ENCODE measurements around the gene UQCC3. TPM values are rescaled to one million over a fixed set of nuclear protein-coding genes. Genes with fewer than 3 reads are reported as not detected.

The UQCC3 gene, protein sequence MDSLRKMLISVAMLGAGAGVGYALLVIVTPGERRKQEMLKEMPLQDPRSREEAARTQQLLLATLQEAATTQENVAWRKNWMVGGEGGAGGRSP
- 12.1 and 16.0 TPM in 2 replicates for total RNA-seq (2016; rRNA removed; fragmentation: Illumina TruSeq; extraction: Trizol)
- 18.2 and 29.1 TPM in 2 replicates for total RNA-seq (2016; cell fraction: cytosol; rRNA removed; fragmentation: Illumina TruSeq; extraction: Trizol; ENCODE audit: low read depth)
- 14.4 and 17.9 TPM in 2 replicates for total RNA-seq (2016; cell fraction: insoluble cytoplasmic fraction; rRNA removed; fragmentation: Illumina TruSeq; extraction: Trizol)
- total RNA-seq (2016; cell fraction: membrane; rRNA removed; fragmentation: Illumina TruSeq; extraction: Trizol) = 19.9 and 27.2 TPM in 2 replicates
- 8.7 and 10.5 TPM in 2 replicates for total RNA-seq (2016; cell fraction: nucleus; rRNA removed; fragmentation: Illumina TruSeq; extraction: Trizol)
- 7.7 and 8.4 TPM in 2 replicates for polyA plus RNA-seq (2011; rRNA removed)
- polyA plus RNA-seq (2011; cell fraction: cytosol; rRNA removed) = 10.8 and 13.4 TPM in 2 replicates
- 3.8 and 4.2 TPM in 2 replicates for polyA plus RNA-seq (2011; cell fraction: nucleus; rRNA removed)
- polyA plus RNA-seq (2012) = 5.2 and 6.0 TPM in 2 replicates
- polyA plus RNA-seq (2016; cell fraction: cytosol; fragmentation: Illumina TruSeq; extraction: Trizol; ENCODE audit: low read depth) = 18.1 and 34.3 TPM in 2 replicates
- polyA plus RNA-seq (2016; cell fraction: insoluble cytoplasmic fraction; fragmentation: Illumina TruSeq; extraction: Trizol; ENCODE audit: low read depth) = 11.1 and 11.2 TPM in 2 replicates
- polyA plus RNA-seq (2016; cell fraction: membrane; fragmentation: Illumina TruSeq; extraction: Trizol; ENCODE audit: low read depth) = 16.8 and 24.0 TPM in 2 replicates
- polyA plus RNA-seq (2016; cell fraction: nucleus; fragmentation: Illumina TruSeq; extraction: Trizol; ENCODE audit: insufficient read depth, low read depth) = 11.6 and 12.8 TPM in 2 replicates
- polyA minus RNA-seq (2011; rRNA and poly(A)+ RNA removed; ENCODE audit: low replicate concordance) = 3.1 and 9.7 TPM in 2 replicates
- 2.2 and 2.3 TPM in 2 replicates for polyA minus RNA-seq (2011; cell fraction: cytosol; rRNA and poly(A)+ RNA removed)
- 2.2 and 4.0 TPM in 2 replicates for polyA minus RNA-seq (2011; cell fraction: nucleus; rRNA and poly(A)+ RNA removed)
- percentile 60 among the genes with signal in this experiment for Bru-seq, nascent RNA
- BruChase-seq, experiment 1, labeled RNA remaining after a 6-hour chase = percentile 67 among the genes with signal in this experiment
- BruChase-seq, experiment 2, labeled RNA remaining after a 2-hour chase = percentile 56 among the genes with signal in this experiment
- long read RNA-seq, experiment 1, transcript UQCC3-201 (2 exons, 1,947 nt) = major isoform, 44 of 48 reads
- long read RNA-seq, experiment 1, partial matches to known transcripts = 0 of 48 reads
- long read RNA-seq, experiment 1, other reads (novel, unspliced or antisense) = 4 of 48 reads
- long read RNA-seq, experiment 2, transcript UQCC3-201 (2 exons, 1,947 nt) = major isoform, 37 of 49 reads
- long read RNA-seq, experiment 2, partial matches to known transcripts = 0 of 49 reads
- long read RNA-seq, experiment 2, other reads (novel, unspliced or antisense) = 12 of 49 reads

DNA sequence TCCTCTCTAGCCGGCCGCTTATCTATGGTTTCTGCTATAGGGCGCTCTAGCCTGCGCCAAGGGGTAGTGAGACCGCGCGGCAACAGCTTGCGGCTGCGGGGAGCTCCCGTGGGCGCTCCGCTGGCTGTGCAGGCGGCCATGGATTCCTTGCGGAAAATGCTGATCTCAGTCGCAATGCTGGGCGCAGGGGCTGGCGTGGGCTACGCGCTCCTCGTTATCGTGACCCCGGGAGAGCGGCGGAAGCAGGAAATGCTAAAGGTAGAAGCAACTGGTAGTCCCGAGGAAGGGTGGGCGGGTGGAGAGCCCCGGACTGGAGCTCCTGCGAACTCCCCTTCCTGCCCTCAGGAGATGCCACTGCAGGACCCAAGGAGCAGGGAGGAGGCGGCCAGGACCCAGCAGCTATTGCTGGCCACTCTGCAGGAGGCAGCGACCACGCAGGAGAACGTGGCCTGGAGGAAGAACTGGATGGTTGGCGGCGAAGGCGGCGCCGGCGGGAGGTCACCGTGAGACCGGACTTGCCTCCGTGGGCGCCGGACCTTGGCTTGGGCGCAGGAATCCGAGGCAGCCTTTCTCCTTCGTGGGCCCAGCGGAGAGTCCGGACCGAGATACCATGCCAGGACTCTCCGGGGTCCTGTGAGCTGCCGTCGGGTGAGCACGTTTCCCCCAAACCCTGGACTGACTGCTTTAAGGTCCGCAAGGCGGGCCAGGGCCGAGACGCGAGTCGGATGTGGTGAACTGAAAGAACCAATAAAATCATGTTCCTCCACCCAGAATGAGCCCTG, at the start of gene UQCC3, which contains the start of gene LBHD1:
UQCC3 (plus strand) TSS at position 66 of the 782 bp plus-strand sequence; CDS start at position 139, 73 bp downstream.
LBHD1 (minus strand) TSS at position 660 of the 782 bp plus-strand sequence. CDS start 2,236 bp downstream, outside the sequence.
- intact Hi-C loops (cut with micrococcal nuclease; ENCODE audit: unreplicated experiment) = no loop called here
- peak within 1 kb of the TSS; percentile 96 for H3K9ac ChIP-seq (ENCODE audit: insufficient read depth, low read depth, low read length)
- peaks cover 59% of the 10 kb centered on the region for H3K4me1 ChIP-seq (ENCODE audit: insufficient read depth, low read length)
- H2AFZ ChIP-seq (ENCODE audit: low read length) = peak within 1 kb of the TSS; percentile 80
- FAIRE-seq (peak; percentile 66), DNase-seq (ENCODE audit: low spot score) (peak; percentile 79), ATAC-seq (peak; percentile 83)
- H3K4me2 ChIP-seq (ENCODE audit: low read depth, low read length) = peak within 1 kb of the TSS; percentile 76
- H3K27me3 ChIP-seq (ENCODE audit: control insufficient read depth in 1 of 2, insufficient read depth in 2 of 2, low read length in 2 of 2) = no peaks in the 10 kb centered on the region; a peak in 1 of 5 replicates
- peak within 1 kb of the TSS; percentile 76 to 98 (median 91) for H3K4me3 ChIP-seq (replicated peaks in 1 of 3; ENCODE audit: insufficient read depth in 1 of 3, low read depth in 2 of 3, low read length in 3 of 3)
- peaks cover 31% of the 10 kb centered on the region for H3K79me2 ChIP-seq (ENCODE audit: insufficient read depth, low read length)
- WGBS (ENCODE audit: low lambda C conversion rate) = 0% methylated on average over 8 of the region's 59 CpGs
- CTCF ChIA-PET (ENCODE audit: low intra/inter-chr PET ratio, low total read pairs) = no interaction called here
- H3K9me3 ChIP-seq (ENCODE audit: low read length) = no peaks in the 10 kb centered on the region
- H4K20me1 ChIP-seq (ENCODE audit: insufficient read depth, low read length) = no peaks in the 10 kb centered on the region; the same call in 1 of the 2 replicates
- POLR2A ChIA-PET = interaction anchor here (0.9 to 6.6 kb wide), 32 partner anchors 8 to 247 kb away, joined by 3 to 53 read pairs (median 6); partner anchors contain the start of genes AHNAK, B3GAT3, EEF1G and GANAB
- in situ Hi-C loops (cut with HindIII; ENCODE audit: extremely low pct_ligation_motif_present, low pct_unique_long_range_greater_than_20kb) = no loop called here
- peak within 1 kb of the TSS; percentile 90 for H3K27ac ChIP-seq (ENCODE audit: extremely low read length, insufficient read depth, low read length)
- TSS peak; percentile 49 for BruUV-seq (replicated peaks)
- H3K36me3 ChIP-seq (replicated peaks in 1 of 2; ENCODE audit: control insufficient read depth in 1 of 2, insufficient read depth in 2 of 2, low read length in 2 of 2) = peaks cover 0 to 12% of the 10 kb centered on the region in 2 experiments; a peak in 2 of 5 replicates
- TF ChIP-seq KAT2B (IDR thresholded peaks at IDR 0.05; ENCODE audit: borderline replicate concordance, low read depth, low read length) = no peak
- TF ChIP-seq ZNF17 (CRISPR knock-in tag; IDR thresholded peaks at IDR 0.05) = 0 out of 2 replicates have a peak, but pooled peaks have one; percentile 69
- TF ChIP-seq, protein P1, sequence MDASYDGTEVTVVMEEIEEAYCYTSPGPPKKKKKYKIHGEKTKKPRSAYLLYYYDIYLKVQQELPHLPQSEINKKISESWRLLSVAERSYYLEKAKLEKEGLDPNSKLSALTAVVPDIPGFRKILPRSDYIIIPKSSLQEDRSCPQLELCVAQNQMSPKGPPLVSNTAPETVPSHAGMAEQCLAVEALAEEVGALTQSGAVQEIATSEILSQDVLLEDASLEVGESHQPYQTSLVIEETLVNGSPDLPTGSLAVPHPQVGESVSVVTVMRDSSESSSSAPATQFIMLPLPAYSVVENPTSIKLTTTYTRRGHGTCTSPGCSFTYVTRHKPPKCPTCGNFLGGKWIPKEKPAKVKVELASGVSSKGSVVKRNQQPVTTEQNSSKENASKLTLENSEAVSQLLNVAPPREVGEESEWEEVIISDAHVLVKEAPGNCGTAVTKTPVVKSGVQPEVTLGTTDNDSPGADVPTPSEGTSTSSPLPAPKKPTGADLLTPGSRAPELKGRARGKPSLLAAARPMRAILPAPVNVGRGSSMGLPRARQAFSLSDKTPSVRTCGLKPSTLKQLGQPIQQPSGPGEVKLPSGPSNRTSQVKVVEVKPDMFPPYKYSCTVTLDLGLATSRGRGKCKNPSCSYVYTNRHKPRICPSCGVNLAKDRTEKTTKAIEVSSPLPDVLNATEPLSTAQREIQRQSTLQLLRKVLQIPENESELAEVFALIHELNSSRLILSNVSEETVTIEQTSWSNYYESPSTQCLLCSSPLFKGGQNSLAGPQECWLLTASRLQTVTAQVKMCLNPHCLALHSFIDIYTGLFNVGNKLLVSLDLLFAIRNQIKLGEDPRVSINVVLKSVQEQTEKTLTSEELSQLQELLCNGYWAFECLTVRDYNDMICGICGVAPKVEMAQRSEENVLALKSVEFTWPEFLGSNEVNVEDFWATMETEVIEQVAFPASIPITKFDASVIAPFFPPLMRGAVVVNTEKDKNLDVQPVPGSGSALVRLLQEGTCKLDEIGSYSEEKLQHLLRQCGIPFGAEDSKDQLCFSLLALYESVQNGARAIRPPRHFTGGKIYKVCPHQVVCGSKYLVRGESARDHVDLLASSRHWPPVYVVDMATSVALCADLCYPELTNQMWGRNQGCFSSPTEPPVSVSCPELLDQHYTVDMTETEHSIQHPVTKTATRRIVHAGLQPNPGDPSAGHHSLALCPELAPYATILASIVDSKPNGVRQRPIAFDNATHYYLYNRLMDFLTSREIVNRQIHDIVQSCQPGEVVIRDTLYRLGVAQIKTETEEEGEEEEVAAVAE (CRISPR knock-in tag; IDR thresholded peaks at IDR 0.05; ENCODE audit: borderline replicate concordance) = no peak
- peak; percentile 26; the same call in 1 of the 2 replicates for TF ChIP-seq HCFC1 (IDR thresholded peaks at IDR 0.05; ENCODE audit: low read depth, low read length)
- TF ChIP-seq ZFYVE20 (CRISPR knock-in tag; IDR thresholded peaks at IDR 0.05; ENCODE audit: borderline replicate concordance, low read depth) = 0 out of 2 replicates have a peak, but pooled peaks have one; percentile 13
- TF ChIP-seq LCORL (IDR thresholded peaks at IDR 0.05) = no peak
- peak; percentile 45; the same call in 1 of the 2 replicates for TF ChIP-seq LCORL (CRISPR knock-in tag; IDR thresholded peaks at IDR 0.05)
- TF ChIP-seq MXI1 (IDR thresholded peaks at IDR 0.05; ENCODE audit: borderline replicate concordance, low read depth, low read length) = peak; percentile 24; the same call in 1 of the 3 replicates
- 0 out of 2 replicates have a peak, but pooled peaks have one; percentile 59 for TF ChIP-seq ZNF329 (CRISPR knock-in tag; IDR thresholded peaks at IDR 0.05; ENCODE audit: low read depth)
- TF ChIP-seq, protein P2, sequence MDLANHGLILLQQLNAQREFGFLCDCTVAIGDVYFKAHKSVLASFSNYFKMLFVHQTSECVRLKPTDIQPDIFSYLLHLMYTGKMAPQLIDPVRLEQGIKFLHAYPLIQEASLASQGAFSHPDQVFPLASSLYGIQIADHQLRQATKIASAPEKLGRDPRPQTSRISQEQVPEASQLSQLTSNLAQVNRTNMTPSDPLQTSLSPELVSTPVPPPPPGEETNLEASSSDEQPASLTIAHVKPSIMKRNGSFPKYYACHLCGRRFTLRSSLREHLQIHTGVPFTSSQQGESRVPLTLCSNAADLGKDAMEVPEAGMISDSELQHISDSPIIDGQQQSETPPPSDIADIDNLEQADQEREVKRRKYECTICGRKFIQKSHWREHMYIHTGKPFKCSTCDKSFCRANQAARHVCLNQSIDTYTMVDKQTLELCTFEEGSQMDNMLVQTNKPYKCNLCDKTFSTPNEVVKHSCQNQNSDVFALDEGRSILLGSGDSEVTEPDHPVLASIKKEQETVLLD (CRISPR knock-in tag; IDR thresholded peaks at IDR 0.05; ENCODE audit: low read depth) = peak; percentile 60; the same call in 1 of the 2 replicates
- 0 out of 2 replicates have a peak, but pooled peaks have one; percentile 17 for TF ChIP-seq GZF1 (CRISPR knock-in tag; IDR thresholded peaks at IDR 0.05)
